HG03378 (cell line): Measurements from ENCODE around the gene SULF2.

Experiments used
- ATAC-seq: cut with Tn5 transposase; IDR thresholded peaks from one replicate; pipeline ENCODE4 v1.9.1; 2021; ENCODE audit warnings: mild to moderate bottlenecking, moderate library complexity; ENCODE audit not compliant: unreplicated experiment

SULF2 gene

DNA sequence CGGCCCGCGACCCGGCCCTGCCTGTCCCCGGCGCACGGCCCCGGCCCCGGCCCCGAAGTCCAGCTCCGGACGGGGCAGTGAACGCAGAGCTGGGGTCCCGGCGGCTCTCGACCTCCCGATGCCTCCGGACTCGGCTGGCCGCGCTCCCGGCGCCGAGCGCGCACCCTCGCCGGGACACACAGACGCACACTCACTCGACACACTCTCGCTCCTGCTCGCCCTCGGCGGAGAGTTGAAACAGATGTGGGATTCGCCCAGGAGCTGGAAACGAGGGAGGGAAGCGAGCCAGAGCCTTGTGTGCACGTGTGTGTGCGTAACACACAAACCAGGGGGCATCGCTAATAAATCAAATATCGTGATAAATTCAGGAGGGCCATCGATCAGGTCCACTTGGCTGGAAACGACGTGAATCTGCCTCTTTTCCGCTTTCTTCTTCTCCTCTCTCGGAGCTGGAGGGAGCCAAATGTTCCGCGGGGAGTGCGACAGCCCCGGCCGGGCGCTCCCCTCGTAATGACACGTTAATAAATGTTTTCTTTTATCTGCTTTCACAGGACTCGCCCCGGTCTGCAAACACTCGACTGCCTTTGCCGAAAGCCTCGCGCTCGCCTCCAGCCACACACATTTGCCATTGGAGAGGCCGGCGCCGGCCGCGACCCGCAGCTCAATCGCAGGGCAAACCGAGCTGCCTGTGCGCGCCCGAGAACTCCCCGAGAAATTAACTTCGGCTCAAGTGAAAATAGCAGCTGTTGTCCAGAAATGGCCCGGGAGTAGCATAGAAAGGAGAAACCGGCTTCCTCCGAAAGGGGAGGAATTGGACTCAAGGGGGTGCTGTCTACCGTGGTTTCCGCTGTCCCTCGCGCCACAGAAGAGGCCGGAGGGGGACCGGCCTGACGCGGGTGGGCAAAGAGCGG, 828 bp upstream of the SULF2 start:
- ATAC-seq, result no peak

DNA sequence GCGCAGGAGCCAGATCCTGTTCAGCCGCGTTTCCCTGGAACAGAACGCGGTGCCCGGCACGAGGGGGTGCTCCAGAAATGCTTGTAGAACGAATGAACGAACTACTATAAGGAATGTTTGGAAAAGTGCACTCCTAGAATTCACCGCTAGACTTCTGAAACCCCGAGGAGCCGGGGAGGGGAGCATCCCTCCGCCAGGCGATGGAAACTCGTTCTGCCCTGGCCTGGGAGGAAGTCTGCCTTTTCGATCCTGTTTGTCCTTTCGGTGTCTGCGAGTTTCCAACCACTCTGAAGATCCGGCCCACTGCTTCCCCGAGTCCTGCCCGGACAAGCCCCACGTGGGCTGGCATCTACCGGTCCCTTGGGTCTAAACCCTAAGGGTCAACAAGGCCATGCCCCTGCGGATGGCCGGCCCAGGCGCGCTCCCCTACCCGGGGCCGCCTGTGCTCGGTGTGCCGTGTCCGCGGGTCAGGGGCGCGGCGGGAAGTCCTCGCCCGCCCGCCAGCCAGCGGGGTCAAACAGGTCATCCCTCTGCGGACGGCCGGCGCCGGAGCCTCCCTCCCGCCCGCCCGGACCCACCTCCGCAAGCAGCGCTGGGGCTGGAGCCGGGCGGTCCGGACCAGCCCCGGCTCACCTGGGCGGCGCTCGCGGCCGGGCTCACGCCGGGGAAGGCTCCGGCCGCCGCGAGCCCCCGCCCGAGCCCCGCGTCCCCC, 526 bp downstream of the SULF2 start:
- ATAC-seq, result no peak

DNA sequence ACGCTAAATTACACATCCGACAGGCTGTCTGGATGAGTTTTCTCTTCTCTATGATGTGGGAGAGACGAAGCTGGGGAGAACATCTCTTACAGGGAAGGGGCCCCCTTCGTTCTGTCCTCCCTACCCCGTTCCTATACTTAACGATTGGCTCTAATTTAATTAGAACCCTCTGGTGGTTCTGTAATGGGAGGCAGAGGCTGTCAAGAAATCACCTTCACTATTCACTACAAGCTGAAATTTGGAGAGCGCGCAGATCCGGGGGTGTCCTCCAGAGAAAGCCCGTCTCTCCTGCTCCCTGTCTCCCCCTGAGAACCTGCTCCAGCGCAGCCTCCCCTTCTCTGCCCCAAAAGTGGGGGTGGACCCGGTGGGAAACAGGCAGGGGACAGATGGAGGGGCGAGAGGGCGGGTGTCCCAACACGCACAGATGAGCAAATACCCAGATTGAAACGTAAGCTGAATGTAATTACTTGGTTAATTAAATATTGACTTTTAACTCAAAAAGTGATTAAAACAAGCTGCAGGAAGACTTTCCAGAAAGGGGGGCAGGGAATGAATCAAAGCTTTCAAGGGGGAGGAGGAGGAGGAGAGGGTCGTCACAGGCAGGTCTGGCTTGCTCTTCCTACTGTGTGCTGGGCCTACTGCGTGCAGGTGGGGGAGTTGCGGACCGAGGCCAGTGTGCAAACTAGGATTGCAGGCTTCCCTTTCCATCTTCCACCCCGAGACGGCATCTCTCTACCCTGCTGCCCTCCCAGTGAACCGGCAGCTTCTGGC, 1.3 kb downstream of the SULF2 start:
- no peak for ATAC-seq

DNA sequence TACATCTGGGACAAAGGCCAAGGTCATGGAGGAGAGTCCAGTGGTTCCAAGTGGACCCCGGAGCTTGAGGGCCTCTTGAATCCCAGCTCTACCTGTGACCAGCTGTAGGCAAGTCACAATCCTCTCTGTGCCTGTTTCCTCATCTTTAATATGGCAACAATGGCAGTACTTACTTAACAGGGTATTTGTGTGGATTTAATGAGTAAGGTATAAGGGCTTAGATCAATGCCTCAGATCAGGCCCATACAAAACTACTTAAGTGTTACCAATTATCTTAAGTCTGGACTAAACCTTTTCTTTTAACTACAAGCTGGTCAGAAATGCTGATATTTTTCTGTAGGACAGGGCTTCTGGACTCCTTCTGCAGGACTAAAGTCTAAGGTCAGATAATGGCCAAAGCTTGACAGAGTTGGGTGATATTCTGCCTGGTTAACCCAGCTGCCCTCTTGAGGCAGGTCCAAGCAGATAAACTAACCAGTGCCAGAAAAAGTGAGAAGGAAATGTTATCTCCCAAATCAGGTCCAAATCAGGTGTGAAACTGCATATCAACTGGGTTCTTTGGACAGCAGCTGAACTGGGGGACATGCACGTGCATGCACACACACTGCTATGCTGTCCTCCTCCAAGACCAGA, 2.2 kb downstream of the SULF2 start:
- no peak for ATAC-seq

DNA sequence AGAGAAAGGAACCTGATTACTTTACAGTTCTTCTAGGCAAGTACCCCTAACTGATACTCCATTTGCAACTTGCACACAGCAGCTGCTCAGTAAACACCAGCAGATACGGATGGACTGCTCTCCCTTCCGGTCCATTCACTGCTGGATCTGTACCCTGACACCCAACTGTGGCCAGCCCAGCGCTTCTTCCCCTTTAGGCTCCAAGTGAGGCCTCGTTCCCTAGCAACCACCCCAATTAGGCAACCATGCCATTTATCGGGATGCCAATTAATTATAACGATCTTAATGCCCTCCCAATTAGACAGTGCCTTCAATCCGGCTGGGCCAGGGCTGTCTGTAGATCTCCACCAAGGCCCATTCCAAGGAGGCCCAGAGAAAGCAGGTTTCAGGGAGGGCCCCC, 3.2 kb downstream of the SULF2 start:
- no peak for ATAC-seq

DNA sequence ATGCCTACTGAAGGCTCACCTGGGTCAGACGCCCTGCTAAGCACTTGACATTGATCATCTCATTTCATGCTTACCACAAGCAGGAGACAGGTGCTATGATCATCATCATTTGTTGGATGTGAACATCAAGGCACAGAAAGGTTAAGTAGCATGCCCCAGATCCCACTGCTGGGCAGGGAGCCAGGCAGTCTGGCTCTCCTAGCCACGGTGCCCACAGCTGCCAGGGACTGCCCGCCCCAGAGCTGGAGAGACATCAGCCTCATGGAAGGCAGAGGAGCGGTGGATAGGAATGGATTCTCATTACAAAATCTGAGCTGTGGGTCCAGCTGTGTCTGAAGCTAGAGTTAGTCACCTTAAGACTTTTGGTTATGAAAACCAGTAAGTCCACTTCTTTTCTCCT, 3.6 kb downstream of the SULF2 start:
- ATAC-seq, result no peak

DNA sequence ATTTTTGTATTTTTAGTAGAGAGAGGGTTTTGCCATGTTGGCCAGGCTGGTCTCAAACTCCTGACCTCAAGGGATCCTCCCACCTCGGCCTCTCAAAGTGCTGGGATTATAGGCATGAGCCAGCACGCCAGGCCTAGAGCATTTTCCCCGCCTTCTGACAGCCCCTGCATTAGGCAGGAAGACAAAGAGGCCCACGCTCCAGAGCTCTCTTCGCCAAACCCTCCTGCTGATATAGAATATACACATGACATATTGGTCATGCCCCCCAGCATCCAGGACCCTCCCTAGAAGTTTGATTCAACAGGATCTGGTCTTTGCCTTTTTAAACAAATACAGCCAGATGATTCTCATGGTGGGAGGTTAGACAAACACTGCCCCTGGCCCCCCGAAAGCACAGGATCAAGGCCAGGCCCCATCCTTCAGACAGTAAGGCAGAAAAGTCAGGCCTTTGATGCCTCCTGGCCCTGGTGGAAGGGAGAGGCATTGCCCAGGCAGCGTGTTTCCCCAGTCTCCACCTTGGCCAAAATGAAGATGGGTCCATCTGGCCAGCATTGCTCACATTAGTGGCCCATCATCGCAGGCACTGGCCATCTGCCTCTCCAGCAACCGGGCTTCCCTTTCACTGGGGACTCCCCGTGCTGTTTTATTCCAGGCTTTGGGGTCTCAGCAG, 4.4 kb downstream of the SULF2 start:
- no peak for ATAC-seq

DNA sequence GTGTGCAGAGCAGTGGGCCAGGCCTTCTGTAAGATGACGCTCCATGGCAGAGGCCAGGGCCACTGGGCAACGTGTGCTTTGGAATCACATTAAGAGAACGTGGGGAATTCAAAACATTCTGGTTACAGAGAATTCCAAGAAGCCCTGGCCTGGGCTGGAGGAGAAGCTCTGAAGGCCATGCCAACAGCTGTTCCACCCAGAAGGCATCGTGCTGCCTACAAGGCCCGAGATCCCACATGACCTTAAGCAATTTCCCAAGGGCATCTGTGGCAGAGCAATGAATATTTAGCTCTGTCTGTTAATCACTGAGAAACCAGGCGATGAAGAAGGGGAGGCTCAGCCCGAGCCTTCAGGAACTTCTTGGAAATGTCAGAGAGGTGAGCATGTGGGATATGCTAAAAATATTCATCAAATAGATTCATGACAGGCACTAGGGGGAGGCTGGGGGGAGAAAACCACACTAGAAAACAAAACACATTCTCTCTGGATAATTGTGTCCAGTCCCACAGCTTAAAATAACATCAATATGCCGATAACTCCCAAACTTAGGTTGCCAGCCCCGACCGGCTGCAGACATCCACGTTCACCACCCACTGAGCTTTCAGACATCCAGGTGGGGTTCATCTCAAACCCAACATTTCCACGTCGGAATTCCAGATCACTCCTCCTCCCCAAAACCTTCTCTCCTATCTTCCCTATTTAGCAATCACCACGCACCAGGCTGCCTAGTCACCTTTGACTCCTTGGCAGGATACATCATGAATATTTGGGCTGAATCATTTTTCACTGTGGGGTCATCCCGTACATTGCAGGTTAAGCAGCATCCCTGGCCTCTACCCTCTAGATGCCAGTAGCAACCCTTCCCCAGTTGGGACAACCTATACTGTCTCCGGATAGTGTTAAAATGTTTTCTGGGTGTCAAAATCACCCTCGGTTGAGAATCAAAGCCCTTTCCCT, 6.6 kb downstream of the SULF2 start:
- ATAC-seq, result no peak

DNA sequence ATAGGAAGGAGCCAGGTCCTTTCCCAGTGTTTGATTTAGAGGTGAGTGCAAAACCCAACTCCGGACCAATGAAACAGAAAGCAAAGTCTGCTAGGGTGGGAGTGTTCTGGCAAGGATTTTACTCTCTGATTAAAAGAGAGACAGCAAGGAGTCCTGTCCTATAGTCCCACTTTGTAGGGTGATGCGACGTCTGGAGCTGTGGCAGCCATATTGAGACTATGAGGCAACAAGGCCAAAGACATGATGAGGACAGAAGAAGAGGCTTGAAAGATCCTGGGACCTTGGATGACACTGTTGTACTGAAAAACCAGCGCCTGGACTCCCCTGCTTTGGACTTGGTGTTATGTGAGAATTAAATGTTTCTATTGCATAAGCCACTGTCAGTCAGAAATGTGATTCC, 8.1 kb downstream of the SULF2 start:
- ATAC-seq, result no peak

DNA sequence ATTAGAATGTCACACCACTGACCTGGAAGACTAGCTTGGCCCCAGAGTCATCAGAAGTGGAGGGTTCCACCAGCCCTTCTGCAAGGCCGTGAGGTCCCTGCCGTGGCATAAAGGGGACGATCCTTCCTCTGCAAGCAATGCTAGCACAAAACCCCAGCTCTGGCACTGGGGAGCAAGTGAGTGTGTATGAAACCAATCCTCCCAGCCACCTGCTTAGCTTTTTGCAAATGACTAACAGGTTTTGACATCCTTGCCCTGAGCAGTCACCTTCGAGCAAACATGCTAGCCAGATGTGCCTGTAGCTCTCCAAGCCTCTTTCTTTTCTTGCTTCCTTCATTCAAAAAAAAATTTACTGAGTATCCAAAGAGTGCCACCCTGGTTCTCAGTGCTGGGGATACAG, 8.6 kb downstream of the SULF2 start:
- ATAC-seq, result no peak

DNA sequence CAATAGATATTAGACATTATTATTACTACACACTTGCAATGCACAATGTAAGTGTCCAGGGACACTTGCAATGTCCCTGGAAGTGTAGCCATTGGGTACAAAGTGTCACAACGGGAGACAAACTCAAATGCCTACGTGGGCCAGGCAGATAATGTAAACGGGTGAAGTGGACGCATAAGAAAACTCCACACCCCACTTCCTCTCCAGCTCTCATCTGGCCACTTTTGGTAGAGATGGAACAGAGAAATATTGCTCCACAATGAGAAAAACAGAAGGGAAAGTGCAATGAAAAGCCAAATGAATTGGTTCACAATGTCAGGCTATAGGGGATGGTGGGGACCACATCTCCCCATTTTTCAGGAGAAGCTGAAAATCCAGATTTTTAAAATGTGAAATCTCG, 9.4 kb downstream of the SULF2 start:
- ATAC-seq, result no peak

DNA sequence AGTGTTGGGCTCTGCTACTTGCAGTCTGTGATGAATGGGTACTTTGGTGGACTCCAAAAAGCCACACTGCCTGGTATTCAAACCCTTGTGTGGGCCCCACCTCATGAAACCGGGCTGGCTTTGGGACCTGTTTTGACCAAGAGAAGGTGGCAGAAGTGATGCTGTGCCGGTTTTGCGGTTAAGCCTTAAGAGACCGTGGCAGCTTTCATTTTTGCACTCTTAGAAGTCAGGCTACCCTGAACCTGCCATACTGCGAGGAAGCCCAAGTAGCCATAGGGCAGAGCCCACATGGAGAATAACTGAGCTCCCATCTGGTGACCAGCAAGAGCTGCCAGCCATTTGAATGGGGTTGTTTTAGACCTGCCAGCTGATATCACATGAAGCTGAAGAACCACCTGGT, 10.2 kb downstream of the SULF2 start:
- ATAC-seq, result no peak

DNA sequence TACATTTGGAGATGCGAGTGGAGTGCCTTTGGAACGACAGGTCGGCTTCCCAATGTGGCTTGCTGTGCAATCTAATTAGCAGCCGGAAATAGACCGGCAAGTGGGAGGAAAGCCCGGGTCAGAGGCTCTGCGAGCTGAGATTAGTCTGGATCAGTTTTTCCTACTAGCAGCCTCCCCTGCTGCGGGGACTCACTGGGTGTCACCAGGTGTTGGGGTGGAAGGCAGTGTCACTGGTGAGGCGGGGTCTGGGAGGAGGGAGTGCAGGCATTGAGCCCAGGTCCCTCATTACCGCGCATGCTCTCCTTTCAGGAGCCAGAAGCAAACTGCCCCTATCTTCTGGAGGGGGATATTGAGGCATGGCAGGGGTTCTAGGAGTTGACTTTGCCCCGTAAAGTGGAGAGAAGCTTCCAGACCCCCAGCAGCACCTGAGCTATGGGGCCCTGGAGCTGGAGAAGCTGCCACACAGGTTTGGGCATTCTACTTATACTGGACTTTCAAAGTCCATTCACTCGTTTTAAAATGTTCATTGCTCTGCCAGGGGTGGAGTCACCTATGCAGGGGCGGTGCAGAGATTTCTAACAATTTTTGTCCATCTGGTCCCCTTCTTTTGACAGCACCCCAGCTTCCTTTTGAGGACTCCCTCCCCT, 11.0 kb downstream of the SULF2 start:
- no peak for ATAC-seq

DNA sequence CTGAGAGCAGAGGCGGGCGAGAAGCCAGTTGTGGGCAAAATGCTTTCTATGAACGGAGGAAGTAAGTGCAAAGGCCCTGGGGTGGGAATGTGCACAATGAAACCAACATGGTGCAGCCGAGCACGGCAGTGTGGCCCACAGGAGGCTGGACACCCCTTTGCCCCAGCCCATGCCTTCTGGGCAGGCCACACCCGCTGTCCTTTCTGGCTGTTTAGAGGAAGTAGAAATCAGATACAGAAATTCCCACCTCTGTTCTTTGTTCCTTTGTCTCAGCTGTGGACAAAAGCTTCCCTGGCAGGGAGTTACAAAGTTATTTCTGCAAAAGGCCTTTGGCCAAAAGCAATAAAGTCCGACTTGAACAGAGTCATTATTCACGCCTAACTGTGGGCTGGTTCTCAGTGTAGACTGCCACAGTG, 11.9 kb downstream of the SULF2 start:
- no peak for ATAC-seq

DNA sequence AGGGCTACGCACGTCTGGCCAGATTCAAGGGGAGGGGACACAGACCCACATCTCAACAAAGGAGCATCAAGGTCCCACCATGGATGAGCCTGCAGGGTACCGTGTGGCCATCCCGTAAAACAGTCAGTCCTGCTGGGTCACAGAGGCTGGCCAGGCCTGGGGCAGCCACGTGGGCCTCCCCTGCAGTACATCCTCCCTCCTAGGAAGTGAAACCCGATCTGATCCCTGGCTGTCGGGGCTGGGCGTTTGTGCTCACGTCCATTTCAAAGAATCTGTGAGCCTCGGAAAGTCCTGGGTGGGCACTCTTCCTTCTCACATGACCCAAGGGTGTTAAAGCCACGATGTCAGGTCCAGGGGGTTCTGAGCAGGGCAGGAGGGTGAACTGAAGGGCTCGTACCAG, 14.3 kb downstream of the SULF2 start:
- ATAC-seq, result no peak

DNA sequence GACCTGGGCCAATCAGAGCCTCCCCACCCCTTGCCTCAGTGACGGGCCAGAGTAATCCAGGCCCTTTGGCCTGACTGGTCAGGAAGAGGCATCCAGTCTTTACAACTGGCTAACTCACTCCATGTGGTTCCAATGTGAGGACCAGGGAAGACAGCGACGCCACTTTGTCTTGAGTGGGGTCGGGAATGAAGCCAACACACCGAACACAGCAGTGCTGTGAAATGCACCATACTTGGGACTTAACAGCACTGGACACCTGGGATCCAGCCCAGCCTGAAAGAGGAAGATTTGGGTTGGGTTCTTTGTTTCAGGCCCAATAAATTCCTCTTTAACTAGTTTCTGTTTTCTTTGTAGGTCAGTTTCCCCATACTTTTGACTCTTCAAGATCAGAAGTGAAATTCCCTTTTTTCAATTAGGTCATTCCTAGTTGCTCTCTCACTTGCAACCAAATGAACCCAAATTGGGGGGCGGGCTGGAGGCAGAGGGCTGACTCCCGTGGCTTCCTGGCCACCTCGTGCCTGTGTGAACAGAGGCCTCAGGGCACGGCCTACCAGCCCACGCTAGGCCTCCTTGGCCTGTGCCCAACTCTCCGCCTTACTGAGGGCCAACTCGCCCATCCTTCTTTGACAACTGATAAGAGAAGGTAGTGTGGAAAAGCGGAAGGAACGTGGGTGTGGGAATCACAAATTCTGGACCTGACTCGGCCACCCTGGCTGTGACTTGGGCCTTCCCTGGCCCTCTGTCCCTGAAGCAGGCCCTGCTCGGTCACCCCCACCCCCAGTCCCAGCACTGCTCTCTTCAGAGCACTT, 17.1 kb downstream of the SULF2 start:
- no peak for ATAC-seq

DNA sequence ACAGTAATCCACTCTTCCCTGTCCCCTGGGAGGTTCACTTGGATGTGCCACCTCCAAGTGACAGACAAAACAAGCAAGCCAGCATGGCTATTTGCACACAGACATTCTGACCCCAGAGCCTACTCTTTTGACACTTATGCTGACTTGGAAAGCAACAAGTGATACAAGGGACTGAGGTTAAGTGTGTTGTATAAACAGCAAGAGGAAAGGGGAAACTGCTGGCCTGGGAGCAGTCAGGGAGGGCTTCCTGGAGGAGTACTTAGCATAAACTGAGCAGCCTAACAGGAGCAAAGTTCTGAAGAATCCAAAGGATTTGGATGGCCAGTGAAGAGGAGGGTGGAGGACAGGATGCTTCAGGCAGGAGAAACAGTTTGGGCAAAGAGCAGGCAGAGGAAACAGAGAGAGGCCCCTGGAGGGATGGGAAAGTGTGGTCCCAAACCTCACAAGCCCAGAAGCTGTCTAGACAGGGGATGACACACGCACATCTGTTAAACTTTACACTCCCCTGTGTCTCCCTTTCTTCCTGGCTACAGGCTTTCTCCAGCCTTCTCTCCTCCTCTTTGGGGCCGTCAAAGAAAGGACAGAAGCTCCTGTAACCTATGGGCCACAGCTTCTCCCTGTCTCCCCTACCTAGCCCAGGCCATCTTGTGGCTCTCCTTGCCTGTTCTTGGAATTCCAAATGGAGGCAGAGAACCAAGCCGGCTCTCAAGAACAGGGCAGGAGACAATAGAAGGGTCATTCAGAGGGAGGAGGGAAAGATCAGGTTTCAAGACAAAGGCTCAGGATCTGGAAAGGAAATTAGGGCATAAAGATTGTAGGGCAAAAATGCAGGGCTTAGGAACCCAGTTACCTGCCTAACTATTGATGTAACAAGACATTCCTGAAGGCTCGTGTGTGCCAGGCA, 19.3 kb downstream of the SULF2 start:
- ATAC-seq, result no peak
